Measurements from ENCODE around the gene POLA2. TPM values are rescaled to one million over a fixed set of nuclear protein-coding genes. Genes with fewer than 3 reads are reported as not detected.

POLA2 gene
- total and polyA plus RNA-seq, 9 of the 15 experiments (the other 6 are each of a cell fraction or from before 2014, with no cell fraction given), result 2.7 to 134 (median 44.4) TPM

- peak; percentile 12; the same call in 1 of the 2 replicates for TF ChIP-seq TFAP4 (CRISPR knock-in tag; IDR thresholded peaks at IDR 0.05; ENCODE audit: borderline replicate concordance)
- TF ChIP-seq ZNF282 (CRISPR knock-in tag; IDR thresholded peaks at IDR 0.05), result no peak
- 0 out of 2 replicates have a peak, but pooled peaks have one; percentile 37 for TF ChIP-seq ZNF740 (CRISPR knock-in tag; IDR thresholded peaks at IDR 0.05)
- no peak for TF ChIP-seq ZNF740 (tag; IDR thresholded peaks at IDR 0.05)
- TF ChIP-seq U2AF2 (optimal IDR thresholded peaks at IDR 0.05; ENCODE audit: low read depth, low read length), result no peak
- TF ChIP-seq ATF1 (CRISPR knock-in tag; IDR thresholded peaks at IDR 0.05), result no peak
- TF ChIP-seq ATF1 (tag; IDR thresholded peaks at IDR 0.05), result peak; percentile 27; the same call in 1 of the 2 replicates
- no peak for TF ChIP-seq NR1H2 (CRISPR knock-in tag; IDR thresholded peaks at IDR 0.05)
- no peak for TF ChIP-seq ZKSCAN1 (IDR thresholded peaks at IDR 0.05; ENCODE audit: low read depth, low read length)
Observed at GRCh38 chr11:65316227-65317024, 54.7 kb downstream of the POLA2 start (continued).
